Upper lobe of left lung (tissue), 4 donors: ENCODE measurements around the gene PPFIA4.

ENCODE experiments used
- POLR2A ChIP-seq, 4 donors: fragments of 450-650 bp; IDR thresholded peaks; one replicate each; pipeline ENCODE4 v1.5.1; 2016 to 2017; ENCODE audit warnings: antibody characterized with exemption in 4 of 4, mild to moderate bottlenecking in 2 of 4
- TF ChIP-seq, protein P1 (sequence below), 6 experiments: fragments of 450-650 bp in 4 of 6; fragments of 200-600 bp in 2 of 6; sonication (generic) in 2 of 6; IDR thresholded peaks; one replicate each; pipeline ENCODE4 v1.5.1; 2016 to 2019; ENCODE audit warnings: antibody characterized with exemption in 6 of 6

DNA sequence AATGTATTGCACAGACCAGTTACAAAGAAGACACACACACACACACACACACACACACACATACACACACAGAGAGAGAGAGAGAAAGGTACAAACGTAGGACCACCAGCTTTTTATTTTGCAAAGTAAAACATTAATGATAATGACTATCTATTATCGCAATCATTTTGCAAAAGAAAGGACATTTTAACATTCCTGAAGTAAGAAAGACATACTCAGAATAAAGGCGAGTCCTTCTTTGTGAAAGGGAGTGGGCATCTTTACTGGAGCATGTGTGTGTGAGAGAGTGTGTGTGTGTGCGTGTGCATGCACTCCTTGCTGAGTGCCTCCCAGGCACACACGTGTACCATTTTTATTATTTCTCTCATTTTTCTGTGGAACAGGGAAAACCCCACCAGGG is 28.4 kb downstream of the PPFIA4 start:
- TF ChIP-seq, protein P1, sequence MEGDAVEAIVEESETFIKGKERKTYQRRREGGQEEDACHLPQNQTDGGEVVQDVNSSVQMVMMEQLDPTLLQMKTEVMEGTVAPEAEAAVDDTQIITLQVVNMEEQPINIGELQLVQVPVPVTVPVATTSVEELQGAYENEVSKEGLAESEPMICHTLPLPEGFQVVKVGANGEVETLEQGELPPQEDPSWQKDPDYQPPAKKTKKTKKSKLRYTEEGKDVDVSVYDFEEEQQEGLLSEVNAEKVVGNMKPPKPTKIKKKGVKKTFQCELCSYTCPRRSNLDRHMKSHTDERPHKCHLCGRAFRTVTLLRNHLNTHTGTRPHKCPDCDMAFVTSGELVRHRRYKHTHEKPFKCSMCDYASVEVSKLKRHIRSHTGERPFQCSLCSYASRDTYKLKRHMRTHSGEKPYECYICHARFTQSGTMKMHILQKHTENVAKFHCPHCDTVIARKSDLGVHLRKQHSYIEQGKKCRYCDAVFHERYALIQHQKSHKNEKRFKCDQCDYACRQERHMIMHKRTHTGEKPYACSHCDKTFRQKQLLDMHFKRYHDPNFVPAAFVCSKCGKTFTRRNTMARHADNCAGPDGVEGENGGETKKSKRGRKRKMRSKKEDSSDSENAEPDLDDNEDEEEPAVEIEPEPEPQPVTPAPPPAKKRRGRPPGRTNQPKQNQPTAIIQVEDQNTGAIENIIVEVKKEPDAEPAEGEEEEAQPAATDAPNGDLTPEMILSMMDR (IDR thresholded peaks at IDR 0.05) = no peak
- no peak for TF ChIP-seq POLR2A (IDR thresholded peaks at IDR 0.05)
